H9 (cell line): ENCODE measurements around the gene COL23A1. TPM values are rescaled to one million over a fixed set of nuclear protein-coding genes. Genes with fewer than 3 reads are reported as not detected.

Experiments
- DNase-seq: peaks from one replicate; pipeline ENCODE4 v3.0.0-alpha.2; 2017
- H2AFZ ChIP-seq: one replicate; pipeline ENCODE4 v1.6.1; 2013; ENCODE audit warnings: mild to moderate bottlenecking, low read length, control low read depth, moderate library complexity
- H2AK5ac ChIP-seq: 2 replicates; pipeline ENCODE4 v1.6.1; 2013; ENCODE audit warnings: low read length, control low read depth, mixed read lengths; ENCODE audit not compliant: insufficient read length
- H2BK120ac ChIP-seq: one replicate; pipeline ENCODE4 v1.6.1; 2013; ENCODE audit warnings: low read depth, mild to moderate bottlenecking, low read length, control low read depth, inconsistent platforms; ENCODE audit not compliant: poor library complexity, severe bottlenecking
- H2BK12ac ChIP-seq: 2 replicates; pipeline ENCODE4 v1.6.1; 2013; ENCODE audit warnings: low read length, control low read depth, mixed read lengths, low read depth; ENCODE audit not compliant: insufficient read length
- H2BK15ac ChIP-seq: 2 replicates; pipeline ENCODE4 v1.6.1; 2013; ENCODE audit warnings: low read depth, low read length, control low read depth
- H2BK20ac ChIP-seq: one replicate; pipeline ENCODE4 v1.6.1; 2013; ENCODE audit warnings: low read depth, mild to moderate bottlenecking, low read length, control low read depth, inconsistent platforms; ENCODE audit not compliant: poor library complexity, severe bottlenecking
- H2BK5ac ChIP-seq: 2 replicates; pipeline ENCODE4 v1.6.1; 2013; ENCODE audit warnings: low read length, control low read depth, mixed read lengths; ENCODE audit not compliant: insufficient read length
- H3K14ac ChIP-seq: 2 replicates; pipeline ENCODE4 v1.6.1; 2013; ENCODE audit warnings: low read length, control low read depth; ENCODE audit not compliant: insufficient read depth
- H3K18ac ChIP-seq: 2 replicates; pipeline ENCODE4 v1.6.1; 2013; ENCODE audit warnings: low read depth, mild to moderate bottlenecking, mixed read lengths, low read length, control low read depth; ENCODE audit not compliant: insufficient read length
- H3K23ac ChIP-seq: 2 replicates; pipeline ENCODE4 v1.6.1; 2013; ENCODE audit warnings: low read length, control low read depth, mixed read lengths, low read depth; ENCODE audit not compliant: insufficient read length
- H3K23me2 ChIP-seq: 2 replicates; pipeline ENCODE4 v1.6.1; 2013; ENCODE audit warnings: low read depth, mild to moderate bottlenecking, mixed read lengths, low read length, control low read depth; ENCODE audit not compliant: insufficient read length, poor library complexity, severe bottlenecking
- H3K27ac ChIP-seq: 2 replicates; pipeline ENCODE4 v1.5.1; 2013; ENCODE audit warnings: low read length, control low read depth, mixed read lengths, low read depth; ENCODE audit not compliant: insufficient read length
- H3K27me3 ChIP-seq: 2 replicates; pipeline ENCODE4 v1.6.1; 2013; ENCODE audit warnings: low read length, control low read depth, inconsistent platforms; ENCODE audit not compliant: insufficient read depth
- H3K4ac ChIP-seq: 2 replicates; pipeline ENCODE4 v1.6.1; 2013; ENCODE audit warnings: low read depth, mild to moderate bottlenecking, control low read depth, inconsistent platforms, low read length, moderate library complexity
- H3K4me1 ChIP-seq: 2 replicates; pipeline ENCODE4 v1.6.1; 2013; ENCODE audit warnings: low read length, control low read depth, inconsistent platforms; ENCODE audit not compliant: insufficient read depth
- H3K4me2 ChIP-seq: 2 replicates; pipeline ENCODE4 v1.6.1; 2013; ENCODE audit warnings: low read length, control low read depth, mixed read lengths; ENCODE audit not compliant: insufficient read length, insufficient read depth
- H3K56ac ChIP-seq: 2 replicates; pipeline ENCODE4 v1.6.1; 2013; ENCODE audit warnings: low read depth, mild to moderate bottlenecking, mixed read lengths, low read length, control low read depth; ENCODE audit not compliant: insufficient read length
- H3K79me1 ChIP-seq: 2 replicates; pipeline ENCODE4 v1.6.1; 2013; ENCODE audit warnings: low read depth, mild to moderate bottlenecking, moderate library complexity, low read length, control low read depth, inconsistent platforms; ENCODE audit not compliant: insufficient read depth, poor library complexity, severe bottlenecking
- H3K79me2 ChIP-seq: 2 replicates; pipeline ENCODE4 v1.6.1; 2013; ENCODE audit warnings: low read length, control low read depth, inconsistent platforms; ENCODE audit not compliant: insufficient read depth
- H3K9ac ChIP-seq: 2 replicates; pipeline ENCODE4 v1.6.1; 2013; ENCODE audit warnings: low read length, control low read depth, mixed read lengths; ENCODE audit not compliant: insufficient read length; ENCODE audit errors: extremely low read depth
- H3K9me3 ChIP-seq: one replicate; pipeline ENCODE4 v1.6.1; 2013; ENCODE audit warnings: low read depth, low read length, inconsistent platforms; ENCODE audit not compliant: control insufficient read depth
- H3T11ph ChIP-seq: one replicate; pipeline ENCODE4 v1.6.1; 2013; ENCODE audit warnings: mild to moderate bottlenecking, low read length, control low read depth, inconsistent platforms
- H4K20me1 ChIP-seq: one replicate; pipeline ENCODE4 v1.6.1; 2013; ENCODE audit not compliant: control insufficient read depth, insufficient read length, insufficient read depth
- H4K5ac ChIP-seq: 2 replicates; pipeline ENCODE4 v1.6.1; 2013; ENCODE audit warnings: low read depth, mild to moderate bottlenecking, mixed read lengths, low read length, control low read depth; ENCODE audit not compliant: insufficient read length
- H4K8ac ChIP-seq: replicated peaks from 2 replicates; pipeline ENCODE4 v1.6.1; 2013; ENCODE audit warnings: low read length, control low read depth, mixed read lengths, low read depth; ENCODE audit not compliant: insufficient read length
- H4K91ac ChIP-seq: 2 replicates; pipeline ENCODE4 v1.6.1; 2013; ENCODE audit warnings: low read depth, mild to moderate bottlenecking, moderate library complexity, mixed read lengths, low read length, control low read depth; ENCODE audit not compliant: insufficient read length
- H3K27ac Mint-ChIP-seq, 3 experiments: 2 replicates in 2 of 3; 3 replicates in 1 of 3; pipeline ENCODE4 v1.8.0; 2020 to 2021; ENCODE audit warnings: mixed read lengths in 3 of 3, mild to moderate bottlenecking in 1 of 3, moderate library complexity in 1 of 3
- H3K27me3 Mint-ChIP-seq: 2 replicates; pipeline ENCODE4 v1.8.0; 2021; ENCODE audit warnings: low read depth, mild to moderate bottlenecking, moderate library complexity, mixed read lengths
- H3K36me3 Mint-ChIP-seq, 3 experiments: 2 replicates in 2 of 3; 3 replicates in 1 of 3; pipeline ENCODE4 v1.8.0; 2020 to 2021; ENCODE audit warnings: low read depth in 3 of 3, mixed read lengths in 3 of 3; ENCODE audit not compliant: insufficient read depth in 1 of 3
- H3K4me1 Mint-ChIP-seq, 2 experiments: 2 replicates each; pipeline ENCODE4 v1.8.0; 2020; ENCODE audit warnings: mixed read lengths in 2 of 2
- H3K4me3 Mint-ChIP-seq, 2 experiments: 2 replicates in 1 of 2; 3 replicates in 1 of 2; pipeline ENCODE4 v1.8.0; 2020 to 2021; ENCODE audit warnings: mild to moderate bottlenecking in 2 of 2, mixed read lengths in 2 of 2, moderate library complexity in 1 of 2
- H3K9me3 Mint-ChIP-seq, 2 experiments: 2 replicates in 1 of 2; 3 replicates in 1 of 2; pipeline ENCODE4 v1.8.0; 2020; ENCODE audit warnings: mild to moderate bottlenecking in 2 of 2, mixed read lengths in 2 of 2, moderate library complexity in 1 of 2
- WGBS: extraction: QIAGEN DNeasy Blood & Tissue Kit; methylation state at CpG from one replicate; pipeline ENCODE4 v1.1.7; 2013; ENCODE audit warnings: missing lambda C conversion rate, low lambda C conversion rate, mixed read lengths; ENCODE audit not compliant: insufficient read length; ENCODE audit errors: extremely low coverage; 5-methylcytosine and 5-hydroxymethylcytosine counted together
- total RNA-seq: library from RNA; stranded (reverse); gene quantifications from 2 replicates; pipeline ENCODE4 v1.2.1, GENCODE V29; 2021
- TF ChIP-seq, protein P1 (sequence below): fragments of 200-600 bp; sonication (generic); conservative IDR thresholded peaks from 3 replicates; pipeline ENCODE4 v1.8.0; 2021; ENCODE audit warnings: antibody characterized with exemption, mild to moderate bottlenecking

Gene COL23A1
- total RNA-seq, 1 experiment from 2014 or later, result 2.6 TPM

- Histone ChIP-seq H3K23ac (no peak overlapping the region), H3K4me2 (no peak overlapping the region), H3K4me1 (no peaks in the 10 kb centered on the region), H3K18ac (no peak overlapping the region), H3K23me2 (no peaks in the 10 kb centered on the region), H2BK15ac (no peak overlapping the region), H2AFZ (no peak overlapping the region), H4K91ac (no peak overlapping the region), H4K20me1 (no peaks in the 10 kb centered on the region), H3K56ac (no peak overlapping the region), H3K14ac (no peak overlapping the region), H2BK20ac (no peak overlapping the region), H3K79me2 (no peaks in the 10 kb centered on the region), H3K79me1 (no peaks in the 10 kb centered on the region), H3K9me3 (no peaks in the 10 kb centered on the region), H3K9ac (no peak overlapping the region), H3K27me3 (no peaks in the 10 kb centered on the region), H2BK120ac (no peak overlapping the region), H4K5ac (no peak overlapping the region), H3K4ac (no peak overlapping the region), H3K27ac (no peak overlapping the region), H2BK5ac (no peak overlapping the region), H2AK5ac (no peak overlapping the region), H4K8ac (no peak overlapping the region), H2BK12ac (no peak overlapping the region), H3T11ph (no peak overlapping the region)
- H3K4me1 Mint-ChIP-seq, result peaks cover 4 to 11% of the 10 kb centered on the region in 2 experiments
- no peak overlapping the region for H3K4me3 Mint-ChIP-seq
- no peaks in the 10 kb centered on the region; the same call in 1 of the 2 replicates for H3K27me3 Mint-ChIP-seq
- WGBS, result no CpG with 5 or more reads among the region's 8 CpGs
- H3K27ac Mint-ChIP-seq, result no peak overlapping the region
- peaks cover 5% of the 10 kb centered on the region in 2 experiments; a peak in 3 of 5 replicates for H3K9me3 Mint-ChIP-seq
- H3K36me3 Mint-ChIP-seq, result no peaks in the 10 kb centered on the region
- DNase-seq, result no peak
- TF ChIP-seq, protein P1, sequence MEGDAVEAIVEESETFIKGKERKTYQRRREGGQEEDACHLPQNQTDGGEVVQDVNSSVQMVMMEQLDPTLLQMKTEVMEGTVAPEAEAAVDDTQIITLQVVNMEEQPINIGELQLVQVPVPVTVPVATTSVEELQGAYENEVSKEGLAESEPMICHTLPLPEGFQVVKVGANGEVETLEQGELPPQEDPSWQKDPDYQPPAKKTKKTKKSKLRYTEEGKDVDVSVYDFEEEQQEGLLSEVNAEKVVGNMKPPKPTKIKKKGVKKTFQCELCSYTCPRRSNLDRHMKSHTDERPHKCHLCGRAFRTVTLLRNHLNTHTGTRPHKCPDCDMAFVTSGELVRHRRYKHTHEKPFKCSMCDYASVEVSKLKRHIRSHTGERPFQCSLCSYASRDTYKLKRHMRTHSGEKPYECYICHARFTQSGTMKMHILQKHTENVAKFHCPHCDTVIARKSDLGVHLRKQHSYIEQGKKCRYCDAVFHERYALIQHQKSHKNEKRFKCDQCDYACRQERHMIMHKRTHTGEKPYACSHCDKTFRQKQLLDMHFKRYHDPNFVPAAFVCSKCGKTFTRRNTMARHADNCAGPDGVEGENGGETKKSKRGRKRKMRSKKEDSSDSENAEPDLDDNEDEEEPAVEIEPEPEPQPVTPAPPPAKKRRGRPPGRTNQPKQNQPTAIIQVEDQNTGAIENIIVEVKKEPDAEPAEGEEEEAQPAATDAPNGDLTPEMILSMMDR, result no peak
Measured at GRCh38 chr5:178403351-178403750, 186.8 kb downstream of the COL23A1 start.
